H9 (cell line): ENCODE results near the gene KCTD18. TPM values are rescaled to one million over a fixed set of nuclear protein-coding genes. Genes with fewer than 3 reads are reported as not detected.

ENCODE experiments used
- DNase-seq: peaks from one replicate; pipeline ENCODE4 v3.0.0-alpha.2; 2017
- H2AFZ ChIP-seq: one replicate; pipeline ENCODE4 v1.6.1; 2013; ENCODE audit warnings: mild to moderate bottlenecking, low read length, control low read depth, moderate library complexity
- H2AK5ac ChIP-seq: 2 replicates; pipeline ENCODE4 v1.6.1; 2013; ENCODE audit warnings: low read length, control low read depth, mixed read lengths; ENCODE audit not compliant: insufficient read length
- H2BK120ac ChIP-seq: one replicate; pipeline ENCODE4 v1.6.1; 2013; ENCODE audit warnings: low read depth, mild to moderate bottlenecking, low read length, control low read depth, inconsistent platforms; ENCODE audit not compliant: poor library complexity, severe bottlenecking
- H2BK12ac ChIP-seq: 2 replicates; pipeline ENCODE4 v1.6.1; 2013; ENCODE audit warnings: low read length, control low read depth, mixed read lengths, low read depth; ENCODE audit not compliant: insufficient read length
- H2BK15ac ChIP-seq: 2 replicates; pipeline ENCODE4 v1.6.1; 2013; ENCODE audit warnings: low read depth, low read length, control low read depth
- H2BK20ac ChIP-seq: one replicate; pipeline ENCODE4 v1.6.1; 2013; ENCODE audit warnings: low read depth, mild to moderate bottlenecking, low read length, control low read depth, inconsistent platforms; ENCODE audit not compliant: poor library complexity, severe bottlenecking
- H2BK5ac ChIP-seq: 2 replicates; pipeline ENCODE4 v1.6.1; 2013; ENCODE audit warnings: low read length, control low read depth, mixed read lengths; ENCODE audit not compliant: insufficient read length
- H3K14ac ChIP-seq: 2 replicates; pipeline ENCODE4 v1.6.1; 2013; ENCODE audit warnings: low read length, control low read depth; ENCODE audit not compliant: insufficient read depth
- H3K18ac ChIP-seq: 2 replicates; pipeline ENCODE4 v1.6.1; 2013; ENCODE audit warnings: low read depth, mild to moderate bottlenecking, mixed read lengths, low read length, control low read depth; ENCODE audit not compliant: insufficient read length
- H3K23ac ChIP-seq: 2 replicates; pipeline ENCODE4 v1.6.1; 2013; ENCODE audit warnings: low read length, control low read depth, mixed read lengths, low read depth; ENCODE audit not compliant: insufficient read length
- H3K23me2 ChIP-seq: 2 replicates; pipeline ENCODE4 v1.6.1; 2013; ENCODE audit warnings: low read depth, mild to moderate bottlenecking, mixed read lengths, low read length, control low read depth; ENCODE audit not compliant: insufficient read length, poor library complexity, severe bottlenecking
- H3K27ac ChIP-seq: 2 replicates; pipeline ENCODE4 v1.5.1; 2013; ENCODE audit warnings: low read length, control low read depth, mixed read lengths, low read depth; ENCODE audit not compliant: insufficient read length
- H3K27me3 ChIP-seq: 2 replicates; pipeline ENCODE4 v1.6.1; 2013; ENCODE audit warnings: low read length, control low read depth, inconsistent platforms; ENCODE audit not compliant: insufficient read depth
- H3K4ac ChIP-seq: 2 replicates; pipeline ENCODE4 v1.6.1; 2013; ENCODE audit warnings: low read depth, mild to moderate bottlenecking, control low read depth, inconsistent platforms, low read length, moderate library complexity
- H3K4me1 ChIP-seq: 2 replicates; pipeline ENCODE4 v1.6.1; 2013; ENCODE audit warnings: low read length, control low read depth, inconsistent platforms; ENCODE audit not compliant: insufficient read depth
- H3K4me2 ChIP-seq: 2 replicates; pipeline ENCODE4 v1.6.1; 2013; ENCODE audit warnings: low read length, control low read depth, mixed read lengths; ENCODE audit not compliant: insufficient read length, insufficient read depth
- H3K56ac ChIP-seq: 2 replicates; pipeline ENCODE4 v1.6.1; 2013; ENCODE audit warnings: low read depth, mild to moderate bottlenecking, mixed read lengths, low read length, control low read depth; ENCODE audit not compliant: insufficient read length
- H3K79me1 ChIP-seq: 2 replicates; pipeline ENCODE4 v1.6.1; 2013; ENCODE audit warnings: low read depth, mild to moderate bottlenecking, moderate library complexity, low read length, control low read depth, inconsistent platforms; ENCODE audit not compliant: insufficient read depth, poor library complexity, severe bottlenecking
- H3K79me2 ChIP-seq: 2 replicates; pipeline ENCODE4 v1.6.1; 2013; ENCODE audit warnings: low read length, control low read depth, inconsistent platforms; ENCODE audit not compliant: insufficient read depth
- H3K9ac ChIP-seq: 2 replicates; pipeline ENCODE4 v1.6.1; 2013; ENCODE audit warnings: low read length, control low read depth, mixed read lengths; ENCODE audit not compliant: insufficient read length; ENCODE audit errors: extremely low read depth
- H3K9me3 ChIP-seq: one replicate; pipeline ENCODE4 v1.6.1; 2013; ENCODE audit warnings: low read depth, low read length, inconsistent platforms; ENCODE audit not compliant: control insufficient read depth
- H3T11ph ChIP-seq: one replicate; pipeline ENCODE4 v1.6.1; 2013; ENCODE audit warnings: mild to moderate bottlenecking, low read length, control low read depth, inconsistent platforms
- H4K20me1 ChIP-seq: one replicate; pipeline ENCODE4 v1.6.1; 2013; ENCODE audit not compliant: control insufficient read depth, insufficient read length, insufficient read depth
- H4K5ac ChIP-seq: 2 replicates; pipeline ENCODE4 v1.6.1; 2013; ENCODE audit warnings: low read depth, mild to moderate bottlenecking, mixed read lengths, low read length, control low read depth; ENCODE audit not compliant: insufficient read length
- H4K8ac ChIP-seq: replicated peaks from 2 replicates; pipeline ENCODE4 v1.6.1; 2013; ENCODE audit warnings: low read length, control low read depth, mixed read lengths, low read depth; ENCODE audit not compliant: insufficient read length
- H4K91ac ChIP-seq: 2 replicates; pipeline ENCODE4 v1.6.1; 2013; ENCODE audit warnings: low read depth, mild to moderate bottlenecking, moderate library complexity, mixed read lengths, low read length, control low read depth; ENCODE audit not compliant: insufficient read length
- H3K27ac Mint-ChIP-seq, 3 experiments: 2 replicates in 2 of 3; 3 replicates in 1 of 3; pipeline ENCODE4 v1.8.0; 2020 to 2021; ENCODE audit warnings: mixed read lengths in 3 of 3, mild to moderate bottlenecking in 1 of 3, moderate library complexity in 1 of 3
- H3K27me3 Mint-ChIP-seq: 2 replicates; pipeline ENCODE4 v1.8.0; 2021; ENCODE audit warnings: low read depth, mild to moderate bottlenecking, moderate library complexity, mixed read lengths
- H3K36me3 Mint-ChIP-seq, 3 experiments: 2 replicates in 2 of 3; 3 replicates in 1 of 3; pipeline ENCODE4 v1.8.0; 2020 to 2021; ENCODE audit warnings: low read depth in 3 of 3, mixed read lengths in 3 of 3; ENCODE audit not compliant: insufficient read depth in 1 of 3
- H3K4me1 Mint-ChIP-seq, 2 experiments: 2 replicates each; pipeline ENCODE4 v1.8.0; 2020; ENCODE audit warnings: mixed read lengths in 2 of 2
- H3K4me3 Mint-ChIP-seq, 2 experiments: 2 replicates in 1 of 2; 3 replicates in 1 of 2; pipeline ENCODE4 v1.8.0; 2020 to 2021; ENCODE audit warnings: mild to moderate bottlenecking in 2 of 2, mixed read lengths in 2 of 2, moderate library complexity in 1 of 2
- H3K9me3 Mint-ChIP-seq, 2 experiments: 2 replicates in 1 of 2; 3 replicates in 1 of 2; pipeline ENCODE4 v1.8.0; 2020; ENCODE audit warnings: mild to moderate bottlenecking in 2 of 2, mixed read lengths in 2 of 2, moderate library complexity in 1 of 2
- CTCF ChIP-seq: fragments of 200-600 bp; sonication (generic); conservative IDR thresholded peaks from 3 replicates; pipeline ENCODE4 v1.8.0; 2021; ENCODE audit warnings: antibody characterized with exemption, mild to moderate bottlenecking
- WGBS: extraction: QIAGEN DNeasy Blood & Tissue Kit; methylation state at CpG from one replicate; pipeline ENCODE4 v1.1.7; 2013; ENCODE audit warnings: missing lambda C conversion rate, low lambda C conversion rate, mixed read lengths; ENCODE audit not compliant: insufficient read length; ENCODE audit errors: extremely low coverage; 5-methylcytosine and 5-hydroxymethylcytosine counted together
- total RNA-seq: library from RNA; stranded (reverse); gene quantifications from 2 replicates; pipeline ENCODE4 v1.2.1, GENCODE V29; 2021

KCTD18 gene
- total RNA-seq, 1 experiment from 2014 or later, result 4.9 TPM

GRCh38 chr2:200523604-200524003 lies 13.7 kb upstream of the KCTD18 start:
- no peak overlapping the region for H2BK15ac ChIP-seq
- no peak overlapping the region for H3K56ac ChIP-seq
- WGBS, result no CpG with 5 or more reads among the region's 2 CpGs
- H3K23me2 ChIP-seq, result peaks cover 4% of the 10 kb centered on the region
- Mint-ChIP-seq H3K9me3 (no peaks in the 10 kb centered on the region; a peak in 1 of 5 replicates), H3K27me3 (peaks cover 12% of the 10 kb centered on the region), H3K4me3 (peak overlapping the region in 1 of 2 experiments; percentile 10; a peak in 1 of 5 replicates), H3K4me1 (peaks cover 13 to 17% of the 10 kb centered on the region in 2 experiments), H3K27ac (no peak overlapping the region), H3K36me3 (no peaks in the 10 kb centered on the region)
- no peak overlapping the region for H3K23ac ChIP-seq
- H3K14ac ChIP-seq, result no peak overlapping the region
- no peak overlapping the region for H4K8ac ChIP-seq
- peaks cover 8% of the 10 kb centered on the region; the same call in 1 of the 2 replicates for H3K79me2 ChIP-seq
- no peak for TF ChIP-seq CTCF
- no peak overlapping the region for H2AK5ac ChIP-seq
- no peak overlapping the region for H3K4me2 ChIP-seq
- no peak overlapping the region for H2BK20ac ChIP-seq
- H3K18ac ChIP-seq, result no peak overlapping the region
- H3K27me3 ChIP-seq, result no peaks in the 10 kb centered on the region; the same call in 1 of the 2 replicates
- no peak overlapping the region for H4K91ac ChIP-seq
- no peak overlapping the region for H2BK5ac ChIP-seq
- H3K9me3 ChIP-seq, result no peaks in the 10 kb centered on the region
- no peak overlapping the region for H3K4ac ChIP-seq
- no peaks in the 10 kb centered on the region for H3K79me1 ChIP-seq
- no peak overlapping the region for H3K9ac ChIP-seq
- no peak overlapping the region for H3K27ac ChIP-seq
- H4K5ac ChIP-seq, result no peak overlapping the region
- no peak overlapping the region for H2BK120ac ChIP-seq
- H2BK12ac ChIP-seq, result no peak overlapping the region
- H3T11ph ChIP-seq, result no peak overlapping the region
- no peaks in the 10 kb centered on the region for H4K20me1 ChIP-seq
- no peaks in the 10 kb centered on the region; the same call in 1 of the 2 replicates for H3K4me1 ChIP-seq
- no peak for DNase-seq
- H2AFZ ChIP-seq, result no peak overlapping the region
